MM.1S (cell line): ENCODE data around the gene UBR2.

Experiments
- EZH2 ChIP-seq: fragments of 300-600 bp; sonication (generic); optimal IDR thresholded peaks from 2 replicates; pipeline ENCODE3; 2017; ENCODE audit warnings: low read depth, mild to moderate bottlenecking, antibody characterized with exemption, low read length, mixed read lengths
- TF ChIP-seq, protein P1 (sequence below): fragments of 300-600 bp; sonication (generic); IDR thresholded peaks from 2 replicates; pipeline ENCODE4 v1.5.1; 2016; ENCODE audit warnings: antibody characterized with exemption, low read length, mixed read lengths

DNA sequence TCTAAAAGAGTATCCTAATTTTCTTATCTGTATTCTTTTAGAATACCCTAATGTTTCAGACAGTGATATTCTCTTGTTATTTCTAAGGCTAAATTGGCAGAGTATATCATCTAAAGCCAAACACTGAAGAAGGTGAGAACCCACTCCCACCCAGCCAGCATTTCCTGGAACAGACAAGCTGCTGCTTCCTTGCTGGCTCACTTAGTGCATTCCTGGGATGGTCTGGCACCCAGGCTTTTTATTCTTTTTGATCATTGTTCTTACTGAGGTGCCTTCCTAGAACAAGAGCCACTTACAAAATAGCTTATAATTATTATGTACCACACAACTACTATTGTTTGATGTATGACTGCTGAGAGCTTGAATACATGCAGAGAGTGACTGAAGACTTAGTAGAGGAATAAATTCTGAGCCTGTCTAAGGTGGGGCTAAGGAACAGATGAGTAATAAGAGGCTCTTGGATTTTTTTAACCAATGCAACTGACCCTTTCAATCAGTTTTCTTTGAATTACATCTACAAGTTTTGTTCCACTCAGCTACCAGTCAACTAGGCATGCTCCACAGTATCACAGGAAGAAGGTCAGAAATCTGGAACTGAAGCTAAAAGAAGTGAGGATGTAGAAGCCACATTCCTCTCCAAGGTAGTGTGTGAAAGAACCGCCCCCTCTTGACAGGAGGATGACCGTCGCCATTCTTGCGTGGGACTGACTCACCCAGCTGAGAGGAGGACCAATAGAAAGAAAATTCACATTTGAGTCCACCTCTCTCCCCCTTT lies 128.5 kb downstream of the UBR2 start:
- TF ChIP-seq, protein P1, sequence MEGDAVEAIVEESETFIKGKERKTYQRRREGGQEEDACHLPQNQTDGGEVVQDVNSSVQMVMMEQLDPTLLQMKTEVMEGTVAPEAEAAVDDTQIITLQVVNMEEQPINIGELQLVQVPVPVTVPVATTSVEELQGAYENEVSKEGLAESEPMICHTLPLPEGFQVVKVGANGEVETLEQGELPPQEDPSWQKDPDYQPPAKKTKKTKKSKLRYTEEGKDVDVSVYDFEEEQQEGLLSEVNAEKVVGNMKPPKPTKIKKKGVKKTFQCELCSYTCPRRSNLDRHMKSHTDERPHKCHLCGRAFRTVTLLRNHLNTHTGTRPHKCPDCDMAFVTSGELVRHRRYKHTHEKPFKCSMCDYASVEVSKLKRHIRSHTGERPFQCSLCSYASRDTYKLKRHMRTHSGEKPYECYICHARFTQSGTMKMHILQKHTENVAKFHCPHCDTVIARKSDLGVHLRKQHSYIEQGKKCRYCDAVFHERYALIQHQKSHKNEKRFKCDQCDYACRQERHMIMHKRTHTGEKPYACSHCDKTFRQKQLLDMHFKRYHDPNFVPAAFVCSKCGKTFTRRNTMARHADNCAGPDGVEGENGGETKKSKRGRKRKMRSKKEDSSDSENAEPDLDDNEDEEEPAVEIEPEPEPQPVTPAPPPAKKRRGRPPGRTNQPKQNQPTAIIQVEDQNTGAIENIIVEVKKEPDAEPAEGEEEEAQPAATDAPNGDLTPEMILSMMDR: no peak
- TF ChIP-seq EZH2: no peak
